Endodermal cell (in vitro differentiated cells): ENCODE results near the gene DAAM2. TPM values are rescaled to one million over a fixed set of nuclear protein-coding genes. Genes with fewer than 3 reads are reported as not detected.

Experiments
- DNase-seq: peaks from one replicate; pipeline ENCODE4 v3.0.0-alpha.2; 2017
- H3K27ac ChIP-seq: 2 replicates; pipeline ENCODE4 v1.5.1; 2013; ENCODE audit warnings: mild to moderate bottlenecking, low read depth, low read length, moderate library complexity
- H3K27me3 ChIP-seq: 2 replicates; pipeline ENCODE4 v1.6.1; 2013; ENCODE audit warnings: mild to moderate bottlenecking, low read length, moderate library complexity; ENCODE audit not compliant: insufficient read depth, control insufficient read depth, poor library complexity, severe bottlenecking
- H3K36me3 ChIP-seq: 2 replicates; pipeline ENCODE4 v1.7.0; 2013; ENCODE audit warnings: mild to moderate bottlenecking, low read length, moderate library complexity; ENCODE audit not compliant: control insufficient read depth, insufficient read depth
- H3K4me1 ChIP-seq: one replicate; pipeline ENCODE4 v1.7.0; 2013; ENCODE audit warnings: low read length; ENCODE audit not compliant: control insufficient read depth, insufficient read depth
- H3K4me3 ChIP-seq: 2 replicates; pipeline ENCODE4 v1.5.1; 2013; ENCODE audit warnings: mild to moderate bottlenecking, low read length, moderate library complexity
- H3K9ac ChIP-seq: 2 replicates; pipeline ENCODE4 v1.6.1; 2013; ENCODE audit warnings: mild to moderate bottlenecking, low read length, moderate library complexity; ENCODE audit not compliant: poor library complexity, severe bottlenecking; ENCODE audit errors: extremely low read depth
- H3K9me3 ChIP-seq: 2 replicates; pipeline ENCODE4 v1.6.1; 2013; ENCODE audit warnings: mild to moderate bottlenecking, low read length, moderate library complexity; ENCODE audit not compliant: control insufficient read depth
- H3K27ac Mint-ChIP-seq: 2 replicates; pipeline ENCODE4 v1.8.0; 2020; ENCODE audit warnings: mixed read lengths
- H3K27me3 Mint-ChIP-seq: 2 replicates; pipeline ENCODE4 v1.8.0; 2021; ENCODE audit warnings: mild to moderate bottlenecking, mixed read lengths; ENCODE audit not compliant: insufficient read depth
- H3K36me3 Mint-ChIP-seq: 2 replicates; pipeline ENCODE4 v1.8.0; 2020; ENCODE audit warnings: low read depth, mixed read lengths
- H3K4me1 Mint-ChIP-seq: 2 replicates; pipeline ENCODE4 v1.8.0; 2020; ENCODE audit warnings: mixed read lengths
- H3K4me3 Mint-ChIP-seq: 2 replicates; pipeline ENCODE4 v1.8.0; 2020; ENCODE audit warnings: mild to moderate bottlenecking, moderate library complexity, mixed read lengths
- H3K9me3 Mint-ChIP-seq: 2 replicates; pipeline ENCODE4 v1.8.0; 2020; ENCODE audit warnings: mild to moderate bottlenecking, mixed read lengths
- CTCF ChIP-seq: fragments of 200-600 bp; sonication (generic); conservative IDR thresholded peaks from 2 replicates; pipeline ENCODE4 v1.5.0; 2021; ENCODE audit warnings: antibody characterized with exemption, mild to moderate bottlenecking
- WGBS, 2 experiments: methylation state at CpG; one replicate each; pipeline versions ENCODE4 v1.1.5 to v1.1.7; 2013; ENCODE audit warnings: missing lambda C conversion rate in 2 of 2, mixed read lengths in 1 of 2; ENCODE audit not compliant: insufficient coverage in 1 of 2, insufficient read length in 1 of 2; 5-methylcytosine and 5-hydroxymethylcytosine counted together
- total RNA-seq, 2 donors: library from RNA; stranded (reverse); fragmentation: NEBNext Ultra II Directional in 1 of 2; extraction: Animal tissue kit (Norgen Biotek cat#: 25700) in 1 of 2; gene quantifications; 2 replicates in 1 of 2; 3 replicates in 1 of 2; pipeline ENCODE4 v1.2.1, GENCODE V29; 2021

The DAAM2 gene
- total RNA-seq, 2 donors from 2014 or later, result 0.33 to 1.2 TPM

GRCh38 chr6:39836606-39837005 lies 44.4 kb downstream of the DAAM2 start:
- Histone ChIP-seq H3K36me3 (no peaks in the 10 kb centered on the region), H3K9ac (no peak overlapping the region), H3K4me1 (no peaks in the 10 kb centered on the region), H3K9me3 (no peaks in the 10 kb centered on the region), H3K27me3 (peaks cover 4% of the 10 kb centered on the region), H3K27ac (no peak overlapping the region), H3K4me3 (no peak overlapping the region)
- WGBS, 2 experiments, result 85 to 94% methylated on average over 4 of the region's 4 CpGs
- peaks cover 3% of the 10 kb centered on the region for H3K4me1 Mint-ChIP-seq
- H3K9me3 Mint-ChIP-seq, result no peaks in the 10 kb centered on the region
- no peak overlapping the region for H3K27ac Mint-ChIP-seq
- TF ChIP-seq CTCF, result no peak
- peaks cover 2% of the 10 kb centered on the region for H3K27me3 Mint-ChIP-seq
- no peak overlapping the region for H3K4me3 Mint-ChIP-seq
- no peaks in the 10 kb centered on the region for H3K36me3 Mint-ChIP-seq
- DNase-seq, result no peak

GRCh38 chr6:39839445-39839844 lies 47.3 kb downstream of the DAAM2 start:
- H3K9me3 ChIP-seq, result no peaks in the 10 kb centered on the region
- no peaks in the 10 kb centered on the region for H3K4me1 ChIP-seq
- H3K27me3 ChIP-seq, result no peaks in the 10 kb centered on the region
- H3K4me3 Mint-ChIP-seq, result no peak overlapping the region
- H3K27ac ChIP-seq, result no peak overlapping the region
- H3K27ac Mint-ChIP-seq, result no peak overlapping the region
- no peaks in the 10 kb centered on the region for H3K36me3 ChIP-seq
- no peak for TF ChIP-seq CTCF
- peaks cover 6% of the 10 kb centered on the region for H3K27me3 Mint-ChIP-seq
- DNase-seq, result no peak
- H3K9me3 Mint-ChIP-seq, result no peaks in the 10 kb centered on the region
- H3K4me3 ChIP-seq, result no peak overlapping the region
- no peak overlapping the region for H3K9ac ChIP-seq
- H3K36me3 Mint-ChIP-seq, result no peaks in the 10 kb centered on the region
- peaks cover 7% of the 10 kb centered on the region for H3K4me1 Mint-ChIP-seq
- WGBS, 2 experiments, result 80 to 87% methylated on average over 1 of the region's 1 CpG

- Mint-ChIP-seq H3K36me3 (no peaks in the 10 kb centered on the region), H3K4me1 (peaks cover 7% of the 10 kb centered on the region), H3K4me3 (no peak overlapping the region), H3K27me3 (peaks cover 6% of the 10 kb centered on the region), H3K9me3 (no peaks in the 10 kb centered on the region), H3K27ac (no peak overlapping the region)
- Histone ChIP-seq H3K27ac (no peak overlapping the region), H3K9ac (no peak overlapping the region), H3K36me3 (no peaks in the 10 kb centered on the region), H3K27me3 (no peaks in the 10 kb centered on the region), H3K9me3 (no peaks in the 10 kb centered on the region), H3K4me1 (no peaks in the 10 kb centered on the region), H3K4me3 (no peak overlapping the region)
- no peak for TF ChIP-seq CTCF
- no peak for DNase-seq
- WGBS, 2 experiments, result 90 to 100% methylated on average over 1 to 6 of the region's 6 CpGs
Measured at GRCh38 chr6:39840781-39841180, 48.6 kb downstream of the DAAM2 start.
